ENCODE results near the gene CACNA1H.

The CACNA1H gene

DNA sequence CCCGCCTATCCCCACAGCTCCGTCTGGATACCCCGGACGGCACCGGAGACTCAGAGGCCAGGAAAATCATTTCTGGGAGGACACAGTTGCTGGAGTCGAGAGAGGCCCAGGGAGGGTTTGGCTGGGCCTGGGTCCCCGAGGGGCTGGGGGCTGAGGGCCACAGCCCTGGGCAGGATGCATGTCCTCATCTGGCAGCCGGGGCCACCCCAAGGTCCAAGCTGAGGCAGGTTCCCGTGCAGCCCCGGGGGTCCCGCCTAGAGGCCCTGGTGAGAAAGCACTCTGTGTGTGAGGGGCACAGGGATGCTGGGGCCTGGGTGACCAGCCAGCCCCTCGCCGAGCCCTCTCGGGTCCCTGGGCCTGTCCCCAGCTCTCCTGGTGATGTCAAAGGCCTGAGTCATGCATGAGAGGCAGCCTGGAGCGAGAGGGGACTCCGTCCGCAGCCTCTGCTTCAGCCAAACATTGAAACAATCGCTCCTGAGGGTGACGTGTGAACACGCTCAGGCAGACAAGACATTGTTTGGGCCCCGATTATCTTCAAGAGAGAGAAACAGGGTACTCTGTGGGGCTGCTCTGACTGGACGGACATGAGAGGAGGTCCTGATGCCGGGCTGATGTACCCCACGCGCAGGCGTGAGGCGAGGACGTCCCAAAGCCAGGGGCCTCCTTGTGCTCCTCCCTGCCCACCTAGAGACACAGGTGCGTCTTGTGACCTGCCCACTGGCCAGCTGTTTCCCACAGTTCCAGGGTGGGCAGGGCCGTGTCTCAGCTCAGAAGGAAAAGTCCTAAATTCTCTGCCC lies 31.1 kb upstream of the CACNA1H start:
- H3K9me2 ChIP-seq (replicated peaks; ENCODE audit: control insufficient read depth, low read length): no peaks in the 10 kb centered on the region
- peaks cover 12% of the 10 kb centered on the region for H3K4me1 ChIP-seq (ENCODE audit: control insufficient read depth, low read length)
- H3K36me3 ChIP-seq (ENCODE audit: control insufficient read depth, low read length): no peaks in the 10 kb centered on the region
- no peaks in the 10 kb centered on the region for H3K9me3 ChIP-seq (ENCODE audit: control insufficient read depth, insufficient read depth, low read length)
- H3F3A ChIP-seq (ENCODE audit: control insufficient read depth, insufficient read depth): no peaks in the 10 kb centered on the region
- H4K20me1 ChIP-seq (ENCODE audit: control insufficient read depth, insufficient read depth, low read depth, low read length): no peaks in the 10 kb centered on the region; the same call in 1 of the 2 replicates
- H3K27ac ChIP-seq (ENCODE audit: low read depth, low read length): no peak overlapping the region
- no peak overlapping the region for H3K4me2 ChIP-seq (ENCODE audit: low read length)
- no peaks in the 10 kb centered on the region for H3K27me3 ChIP-seq (ENCODE audit: control insufficient read depth, low read length)
- no peak overlapping the region for H3K4me3 ChIP-seq (ENCODE audit: low read length)
- no peaks in the 10 kb centered on the region for H3K79me2 ChIP-seq (ENCODE audit: control insufficient read depth, low read length)
- TF ChIP-seq, protein P1, sequence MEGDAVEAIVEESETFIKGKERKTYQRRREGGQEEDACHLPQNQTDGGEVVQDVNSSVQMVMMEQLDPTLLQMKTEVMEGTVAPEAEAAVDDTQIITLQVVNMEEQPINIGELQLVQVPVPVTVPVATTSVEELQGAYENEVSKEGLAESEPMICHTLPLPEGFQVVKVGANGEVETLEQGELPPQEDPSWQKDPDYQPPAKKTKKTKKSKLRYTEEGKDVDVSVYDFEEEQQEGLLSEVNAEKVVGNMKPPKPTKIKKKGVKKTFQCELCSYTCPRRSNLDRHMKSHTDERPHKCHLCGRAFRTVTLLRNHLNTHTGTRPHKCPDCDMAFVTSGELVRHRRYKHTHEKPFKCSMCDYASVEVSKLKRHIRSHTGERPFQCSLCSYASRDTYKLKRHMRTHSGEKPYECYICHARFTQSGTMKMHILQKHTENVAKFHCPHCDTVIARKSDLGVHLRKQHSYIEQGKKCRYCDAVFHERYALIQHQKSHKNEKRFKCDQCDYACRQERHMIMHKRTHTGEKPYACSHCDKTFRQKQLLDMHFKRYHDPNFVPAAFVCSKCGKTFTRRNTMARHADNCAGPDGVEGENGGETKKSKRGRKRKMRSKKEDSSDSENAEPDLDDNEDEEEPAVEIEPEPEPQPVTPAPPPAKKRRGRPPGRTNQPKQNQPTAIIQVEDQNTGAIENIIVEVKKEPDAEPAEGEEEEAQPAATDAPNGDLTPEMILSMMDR (IDR thresholded peaks at IDR 0.05; ENCODE audit: low read depth, low read length, poor library complexity, severe bottlenecking): no peak
- TF ChIP-seq EZH2phosphoT487 (IDR thresholded peaks at IDR 0.05; ENCODE audit: borderline replicate concordance, low read length): no peak

DNA sequence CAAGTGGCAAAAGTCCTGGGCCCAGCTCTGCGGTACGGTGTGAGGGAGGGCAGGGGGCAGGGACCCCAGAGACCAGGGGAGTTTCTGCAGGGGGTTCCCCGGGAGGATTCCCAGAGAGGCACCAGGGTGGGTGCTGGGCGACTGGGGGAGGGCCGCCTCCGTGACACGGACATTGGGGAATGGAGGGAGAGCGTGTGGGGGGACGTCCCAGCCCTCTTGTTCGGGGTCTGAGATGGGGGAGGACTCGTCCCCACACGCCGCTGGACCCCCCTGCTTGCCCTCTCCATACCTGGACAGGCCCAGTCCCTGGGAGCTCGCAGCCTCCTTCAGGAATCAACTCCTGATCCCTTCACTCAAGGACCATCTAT lies 30.5 kb upstream of the CACNA1H start:
- H3K27me3 ChIP-seq (ENCODE audit: control insufficient read depth, low read length): no peaks in the 10 kb centered on the region
- no peaks in the 10 kb centered on the region; the same call in 1 of the 2 replicates for H4K20me1 ChIP-seq (ENCODE audit: control insufficient read depth, insufficient read depth, low read depth, low read length)
- H3K79me2 ChIP-seq (ENCODE audit: control insufficient read depth, low read length): no peaks in the 10 kb centered on the region
- H3K4me3 ChIP-seq (ENCODE audit: low read length): no peak overlapping the region
- H3K4me2 ChIP-seq (ENCODE audit: low read length): no peak overlapping the region
- peaks cover 12% of the 10 kb centered on the region for H3K4me1 ChIP-seq (ENCODE audit: control insufficient read depth, low read length)
- H3K27ac ChIP-seq (ENCODE audit: low read depth, low read length): no peak overlapping the region
- H3F3A ChIP-seq (ENCODE audit: control insufficient read depth, insufficient read depth): no peaks in the 10 kb centered on the region
- no peaks in the 10 kb centered on the region for H3K9me3 ChIP-seq (ENCODE audit: control insufficient read depth, insufficient read depth, low read length)
- H3K36me3 ChIP-seq (ENCODE audit: control insufficient read depth, low read length): no peaks in the 10 kb centered on the region
- TF ChIP-seq, protein P1 (IDR thresholded peaks at IDR 0.05; ENCODE audit: low read depth, low read length, poor library complexity, severe bottlenecking): no peak
- no peak for TF ChIP-seq EZH2phosphoT487 (IDR thresholded peaks at IDR 0.05; ENCODE audit: borderline replicate concordance, low read length)
- no peaks in the 10 kb centered on the region for H3K9me2 ChIP-seq (replicated peaks; ENCODE audit: control insufficient read depth, low read length)

DNA sequence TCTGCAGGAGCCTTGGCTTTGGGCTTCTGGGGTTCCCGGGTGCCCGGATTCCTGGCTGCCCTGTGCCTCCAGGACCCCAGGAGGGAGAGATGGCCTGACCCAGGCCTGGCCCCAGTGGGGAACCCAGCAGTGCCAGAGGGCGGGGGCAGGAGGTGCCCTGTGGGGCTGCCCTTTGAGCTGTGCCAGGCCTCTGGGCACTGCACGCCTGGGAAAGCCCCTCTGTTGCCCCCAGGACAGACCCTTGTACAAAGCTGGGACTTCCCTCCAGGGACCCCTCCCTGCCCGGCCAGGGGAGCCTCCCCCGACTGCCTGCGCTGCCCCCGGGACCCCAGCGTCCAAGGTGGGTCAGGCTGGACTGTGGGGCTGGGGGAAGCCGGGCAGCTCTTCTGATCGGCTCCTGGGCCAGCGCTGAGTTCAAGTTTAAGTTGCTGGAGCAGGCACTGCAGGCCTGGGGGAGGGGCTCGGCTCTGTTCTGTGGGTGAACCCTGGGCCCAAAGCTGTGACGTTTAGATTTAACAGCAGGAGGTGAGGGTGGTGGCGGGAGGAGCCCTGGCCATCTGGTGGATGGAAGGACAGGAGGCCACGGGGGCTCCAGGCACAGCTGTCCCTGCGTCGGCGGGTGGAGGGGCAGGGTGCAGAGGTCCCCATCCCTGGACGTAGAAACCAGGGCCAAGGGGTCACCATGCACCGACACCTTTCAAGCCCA lies 29.2 kb upstream of the CACNA1H start:
- H3K4me3 ChIP-seq (ENCODE audit: low read length): no peak overlapping the region
- peaks cover 12% of the 10 kb centered on the region for H3K4me1 ChIP-seq (ENCODE audit: control insufficient read depth, low read length)
- H3K9me2 ChIP-seq (replicated peaks; ENCODE audit: control insufficient read depth, low read length): no peaks in the 10 kb centered on the region
- H3K9me3 ChIP-seq (ENCODE audit: control insufficient read depth, insufficient read depth, low read length): no peaks in the 10 kb centered on the region
- no peaks in the 10 kb centered on the region; the same call in 1 of the 2 replicates for H4K20me1 ChIP-seq (ENCODE audit: control insufficient read depth, insufficient read depth, low read depth, low read length)
- no peaks in the 10 kb centered on the region for H3K27me3 ChIP-seq (ENCODE audit: control insufficient read depth, low read length)
- no peaks in the 10 kb centered on the region for H3K36me3 ChIP-seq (ENCODE audit: control insufficient read depth, low read length)
- TF ChIP-seq EZH2phosphoT487 (IDR thresholded peaks at IDR 0.05; ENCODE audit: borderline replicate concordance, low read length): no peak
- TF ChIP-seq, protein P1 (IDR thresholded peaks at IDR 0.05; ENCODE audit: low read depth, low read length, poor library complexity, severe bottlenecking): no peak
- H3F3A ChIP-seq (ENCODE audit: control insufficient read depth, insufficient read depth): no peaks in the 10 kb centered on the region
- H3K27ac ChIP-seq (ENCODE audit: low read depth, low read length): no peak overlapping the region
- no peaks in the 10 kb centered on the region for H3K79me2 ChIP-seq (ENCODE audit: control insufficient read depth, low read length)
- no peak overlapping the region for H3K4me2 ChIP-seq (ENCODE audit: low read length)

Measured in DOHH2 (cell line).